RKO (cell line): ENCODE results near the gene TRIB2.
A peak's percentile ranks its signal among the peaks of the same experiment; 100 is the strongest.

Source experiments
- DNase-seq: peaks from one replicate; pipeline ENCODE4 v3.0.0-alpha.2; 2016; ENCODE audit warnings: low spot score

TRIB2 gene

DNA sequence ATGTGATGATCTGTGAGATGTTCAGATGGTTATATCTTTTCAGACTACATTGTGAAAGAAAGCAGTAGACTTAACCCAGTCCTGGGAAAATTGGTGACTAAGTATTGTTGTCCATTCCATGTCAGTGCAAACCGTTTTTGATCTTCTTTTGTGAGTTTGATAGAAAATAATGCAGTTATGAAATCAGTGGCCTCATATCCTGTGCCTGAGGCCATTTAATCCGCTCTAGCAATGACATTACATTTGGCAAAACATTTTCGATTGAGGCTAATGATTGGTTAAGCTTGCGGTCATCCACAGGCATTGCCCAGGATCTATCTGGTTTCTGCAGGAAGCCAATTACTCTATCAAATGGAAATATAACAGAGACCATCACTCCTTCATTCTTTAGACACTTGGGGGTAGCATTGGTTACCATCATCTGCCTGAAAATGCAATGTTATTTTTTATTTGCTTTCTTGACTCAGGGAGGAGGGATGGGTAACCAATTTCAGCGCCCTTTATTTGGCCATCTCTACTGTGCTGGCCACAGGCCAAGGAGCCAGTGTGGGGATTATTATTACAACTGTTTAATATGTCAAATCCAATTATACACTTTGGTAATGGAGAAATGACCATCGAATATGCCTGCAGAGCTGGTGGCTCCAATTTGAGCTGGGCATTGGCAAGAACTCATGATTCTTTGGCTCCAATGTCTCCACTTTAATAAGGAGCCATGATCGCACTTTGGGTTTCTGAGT, 33.6 kb downstream of the TRIB2 start:
- no peak for DNase-seq

DNA sequence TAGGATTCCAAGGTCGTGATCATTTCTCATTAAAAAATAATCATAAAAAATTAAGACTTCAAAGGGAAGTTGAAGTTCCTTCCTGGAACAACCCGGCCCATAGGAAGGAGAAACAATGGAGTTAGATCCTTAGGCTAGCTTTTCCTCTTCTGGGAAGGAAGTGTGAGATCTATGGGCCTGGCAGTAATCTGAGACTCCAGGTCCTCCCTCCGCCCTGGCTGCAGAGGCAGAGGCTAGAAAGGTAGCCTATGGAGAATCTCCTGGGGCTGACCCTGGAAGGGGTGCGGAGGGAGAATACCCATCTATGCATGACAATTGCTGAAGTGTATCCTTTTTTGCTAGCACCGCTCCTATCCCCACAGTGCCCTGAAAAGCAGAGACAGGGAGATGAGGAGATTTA, 37.9 kb downstream of the TRIB2 start:
- no peak for DNase-seq

DNA sequence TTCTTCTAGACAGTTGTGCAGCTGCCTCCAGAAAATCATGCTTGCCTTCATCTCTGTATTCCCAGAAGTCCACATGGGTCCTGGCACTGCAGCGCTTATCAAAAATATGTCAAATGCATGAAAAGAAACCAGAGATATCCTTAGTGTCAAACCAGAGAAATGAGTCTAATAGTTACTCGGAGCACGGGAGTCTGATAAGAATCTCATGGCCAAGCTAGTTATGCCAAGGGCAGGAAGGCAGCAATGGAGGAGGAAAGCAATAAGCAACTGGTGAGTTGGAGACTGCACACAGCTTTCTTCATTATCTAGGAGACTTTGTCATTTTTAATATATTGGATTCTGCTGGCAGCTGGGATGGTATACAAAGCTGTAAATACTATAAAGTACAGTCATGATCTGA, 38.6 kb downstream of the TRIB2 start:
- DNase-seq: no peak

DNA sequence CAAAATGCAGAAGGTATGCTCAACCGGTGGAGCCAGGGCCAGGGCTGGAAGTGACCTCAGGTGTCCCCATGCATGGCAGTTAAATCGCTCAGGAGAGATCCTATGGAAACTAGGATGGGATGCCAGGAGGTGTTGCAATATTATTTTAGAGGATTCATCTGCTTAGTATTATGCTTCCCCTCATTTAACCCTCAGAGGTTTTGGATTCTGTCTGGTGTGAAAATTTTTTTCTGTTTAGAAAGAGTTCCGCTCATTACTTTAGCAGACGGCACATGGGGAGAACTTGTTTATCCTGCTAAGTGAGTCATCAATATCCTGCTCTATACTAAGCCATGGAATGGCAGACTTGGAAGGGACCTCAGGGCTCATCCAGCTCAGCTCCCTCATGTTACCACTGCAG, 42.5 kb downstream of the TRIB2 start:
- no peak for DNase-seq

DNA sequence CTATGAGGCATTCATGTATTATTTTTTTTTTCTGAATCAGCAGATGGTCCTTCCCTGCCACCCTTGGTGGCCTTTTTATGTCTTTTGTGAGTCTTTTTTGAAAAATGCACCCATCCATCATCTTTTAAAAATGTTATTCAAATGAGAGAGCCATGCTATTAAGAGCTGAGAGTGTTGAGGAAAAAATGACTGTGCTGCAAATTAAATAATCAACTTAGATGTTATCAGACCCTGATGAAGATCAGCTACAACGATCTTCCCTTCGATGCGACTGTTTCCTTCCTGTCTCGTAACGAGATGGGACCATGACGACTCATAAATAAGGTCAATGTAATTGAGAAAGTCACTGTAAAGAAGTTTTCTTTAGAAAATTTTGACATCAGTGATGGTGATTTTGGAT, 44.4 kb downstream of the TRIB2 start:
- no peak for DNase-seq

DNA sequence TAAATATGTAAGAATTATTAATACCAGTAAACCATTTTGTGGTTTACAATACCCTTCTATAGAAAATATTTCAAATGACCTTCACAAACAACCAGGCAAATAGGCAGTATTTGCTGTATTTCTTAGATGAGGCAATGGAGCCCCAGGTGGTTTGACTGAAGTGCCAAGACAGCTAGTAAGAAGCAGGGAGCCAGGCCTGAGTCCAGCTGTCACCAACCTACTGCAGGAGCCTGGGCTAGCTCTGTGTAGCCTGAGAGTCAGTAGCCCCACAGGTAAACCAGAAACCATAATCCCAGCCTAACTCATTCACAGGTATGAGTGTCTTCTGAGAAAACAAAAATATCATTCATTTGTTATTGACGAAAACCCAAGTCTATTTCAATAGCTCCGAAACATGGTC, 45.6 kb downstream of the TRIB2 start:
- DNase-seq: no peak

DNA sequence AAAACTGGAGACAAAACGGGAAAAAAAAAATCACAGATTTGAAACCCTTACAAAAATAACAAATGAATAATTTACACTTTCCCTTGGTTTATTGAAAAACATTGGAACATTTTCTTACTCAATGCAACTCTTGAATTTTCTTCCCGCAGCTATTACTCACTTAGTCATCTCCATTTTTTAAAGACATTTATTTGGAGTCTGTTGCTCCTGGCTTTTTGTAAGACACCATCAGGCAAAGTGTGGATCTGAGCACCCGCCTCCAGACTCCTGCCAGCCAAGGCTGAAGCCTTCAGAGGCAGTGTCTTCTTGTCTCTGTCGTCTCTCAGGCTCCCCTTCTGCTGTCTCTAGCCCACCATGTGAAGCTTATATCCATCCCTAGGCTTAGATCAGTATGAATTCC, 46.2 kb downstream of the TRIB2 start:
- DNase-seq: no peak

DNA sequence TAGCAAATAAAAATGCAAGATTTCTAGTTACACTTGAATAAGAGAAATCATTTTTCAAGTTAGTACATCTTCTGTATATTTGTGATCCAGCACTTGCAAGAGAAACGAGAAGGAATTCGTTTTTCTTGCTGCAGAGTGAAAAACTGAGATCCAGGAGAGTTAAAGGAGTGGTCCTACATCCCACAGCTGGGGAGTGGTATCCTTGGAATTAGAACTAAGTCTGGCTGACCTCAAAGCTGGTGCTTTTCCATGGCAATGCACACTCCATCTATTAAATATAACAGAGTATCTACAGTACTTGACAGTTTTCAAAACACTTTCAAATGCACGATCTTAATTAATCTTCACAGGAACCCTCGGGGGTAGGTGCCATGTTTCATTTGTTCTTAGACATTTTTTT, 46.8 kb downstream of the TRIB2 start:
- DNase-seq: no peak

DNA sequence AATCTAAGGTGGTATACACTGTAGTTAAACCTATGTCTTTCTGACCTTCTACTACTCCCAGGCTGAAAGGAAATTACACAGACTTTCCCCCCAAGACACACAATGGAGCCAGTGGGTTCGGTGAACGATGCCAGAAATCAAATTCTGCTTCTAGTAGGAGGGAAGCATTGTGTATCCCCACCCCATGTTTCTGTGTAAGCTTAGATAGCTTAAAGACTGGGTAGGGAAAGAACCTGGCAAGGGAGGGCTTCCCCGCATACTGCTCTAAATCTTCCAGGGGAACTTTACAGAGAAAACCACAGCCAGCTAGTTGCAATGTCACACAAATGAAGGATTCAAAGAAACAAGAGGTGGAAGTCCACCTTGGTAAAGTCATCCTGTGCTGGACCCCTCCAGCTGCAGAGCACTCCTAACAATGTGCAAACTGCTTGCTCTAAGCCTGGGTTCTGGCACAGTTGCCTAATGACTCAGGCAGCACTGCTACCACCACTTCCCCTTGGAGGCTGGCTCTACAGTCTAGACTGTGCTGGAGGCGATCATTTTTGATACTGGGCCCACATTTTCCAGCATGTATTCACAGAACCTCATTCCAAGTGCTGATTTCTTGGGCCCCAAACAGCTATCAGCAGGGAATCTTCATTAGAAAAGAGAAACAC, 47.5 kb downstream of the TRIB2 start:
- DNase-seq: peak; percentile 1

DNA sequence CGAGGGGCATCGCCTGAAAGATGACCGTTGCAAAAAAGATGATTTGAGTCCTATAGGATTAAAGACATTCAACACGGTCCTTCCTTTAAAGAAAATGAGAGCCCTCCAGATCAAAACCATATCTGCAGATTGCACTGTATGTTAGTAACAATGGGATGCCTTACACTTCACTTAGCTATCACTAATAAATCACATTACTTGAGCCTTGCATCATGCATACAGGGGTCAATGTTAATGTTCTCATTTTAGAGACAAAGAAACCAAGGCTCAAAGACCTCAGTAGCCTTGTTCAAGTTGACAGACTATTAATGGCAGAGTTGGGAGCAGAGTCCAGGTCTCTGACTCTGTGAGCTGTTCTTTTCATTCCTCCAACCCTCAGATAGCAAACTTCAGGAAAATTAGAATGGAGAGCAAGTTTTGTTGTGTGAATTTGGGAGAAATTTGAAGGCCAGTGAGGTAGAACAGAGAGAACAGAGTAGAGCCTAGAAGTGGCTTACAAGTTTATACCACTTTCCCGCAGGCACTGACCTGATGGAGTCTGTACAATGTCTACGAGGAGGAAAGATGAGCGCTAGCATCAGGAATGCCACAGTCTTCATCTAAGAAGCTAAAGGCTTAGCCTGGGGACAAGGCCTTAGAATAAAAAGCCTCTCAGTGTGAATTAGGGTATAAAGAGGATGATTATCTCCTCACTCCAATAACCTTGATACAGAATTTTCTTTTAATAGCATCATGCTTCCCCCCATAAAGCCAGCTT, 48.3 kb downstream of the TRIB2 start:
- DNase-seq: no peak

DNA sequence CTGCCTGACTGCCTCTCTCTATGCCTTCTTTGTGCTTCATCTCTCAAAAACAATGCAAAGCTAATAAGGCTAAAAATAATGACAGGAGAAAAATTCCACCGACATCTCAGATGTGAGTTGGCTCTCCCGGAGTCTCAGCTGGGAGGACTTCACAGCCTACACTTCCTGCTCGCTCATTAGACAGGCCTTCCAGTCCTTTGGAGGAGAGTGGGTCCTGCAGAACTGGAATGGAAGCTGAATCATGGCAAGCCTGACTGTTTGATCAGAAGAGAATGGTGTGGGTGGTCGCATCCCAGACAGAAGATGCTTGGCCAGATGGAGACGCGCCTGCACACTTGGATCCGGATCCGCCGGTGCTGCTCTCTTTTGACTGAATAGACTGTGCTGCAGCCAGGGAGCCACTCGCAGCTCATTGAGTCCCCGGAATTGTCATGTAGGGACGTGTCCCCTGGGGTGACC, 49.7 kb downstream of the TRIB2 start:
- no peak for DNase-seq

DNA sequence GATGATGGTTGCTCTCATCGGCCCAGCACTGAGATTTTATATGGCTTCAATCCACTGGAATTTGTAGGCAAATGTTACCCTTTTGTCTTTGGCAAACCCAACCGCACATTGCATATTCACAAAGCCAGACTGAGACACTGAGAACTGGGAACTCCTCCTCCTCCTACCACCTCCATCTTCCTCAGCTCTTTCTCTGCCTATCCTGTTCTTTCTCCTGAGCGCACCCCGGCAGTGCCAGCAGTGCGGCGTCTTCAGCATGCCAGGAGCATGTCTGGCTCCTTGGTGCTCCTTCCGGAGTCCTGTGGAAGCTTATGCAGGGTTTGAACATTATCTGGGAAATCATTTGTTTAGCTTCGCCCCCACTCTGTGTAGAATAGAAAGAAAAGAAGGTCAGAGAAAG, 50.8 kb downstream of the TRIB2 start:
- no peak for DNase-seq

DNA sequence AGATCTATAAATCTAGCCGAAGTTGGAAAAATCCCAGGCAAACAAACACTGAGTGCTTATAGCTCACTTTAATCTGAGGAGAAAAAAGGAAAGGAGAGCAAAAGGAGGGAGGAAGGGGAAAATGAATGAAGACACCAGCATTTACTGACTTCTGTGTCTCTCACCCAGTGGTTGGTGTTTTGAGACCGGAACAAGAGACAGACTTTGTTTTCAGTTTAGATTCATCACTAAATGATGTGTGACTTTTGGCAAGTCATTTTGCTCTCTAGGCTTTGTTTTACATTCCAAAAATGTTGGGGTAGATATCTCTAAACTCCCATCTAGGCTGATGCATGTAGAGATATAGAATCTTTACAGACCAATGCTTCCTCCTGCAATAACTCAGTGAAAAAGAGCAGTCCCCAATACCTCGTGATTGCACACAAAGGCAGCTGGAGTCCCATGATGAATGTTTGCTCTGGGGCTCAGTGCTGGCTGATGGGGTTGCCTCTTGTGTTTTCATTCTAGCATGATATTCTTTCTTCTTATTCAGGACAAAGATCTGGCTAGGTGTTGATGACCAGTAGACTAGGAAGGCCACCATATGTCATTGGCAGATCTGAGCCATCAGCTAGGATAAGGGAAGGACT, 51.4 kb downstream of the TRIB2 start:
- no peak for DNase-seq

DNA sequence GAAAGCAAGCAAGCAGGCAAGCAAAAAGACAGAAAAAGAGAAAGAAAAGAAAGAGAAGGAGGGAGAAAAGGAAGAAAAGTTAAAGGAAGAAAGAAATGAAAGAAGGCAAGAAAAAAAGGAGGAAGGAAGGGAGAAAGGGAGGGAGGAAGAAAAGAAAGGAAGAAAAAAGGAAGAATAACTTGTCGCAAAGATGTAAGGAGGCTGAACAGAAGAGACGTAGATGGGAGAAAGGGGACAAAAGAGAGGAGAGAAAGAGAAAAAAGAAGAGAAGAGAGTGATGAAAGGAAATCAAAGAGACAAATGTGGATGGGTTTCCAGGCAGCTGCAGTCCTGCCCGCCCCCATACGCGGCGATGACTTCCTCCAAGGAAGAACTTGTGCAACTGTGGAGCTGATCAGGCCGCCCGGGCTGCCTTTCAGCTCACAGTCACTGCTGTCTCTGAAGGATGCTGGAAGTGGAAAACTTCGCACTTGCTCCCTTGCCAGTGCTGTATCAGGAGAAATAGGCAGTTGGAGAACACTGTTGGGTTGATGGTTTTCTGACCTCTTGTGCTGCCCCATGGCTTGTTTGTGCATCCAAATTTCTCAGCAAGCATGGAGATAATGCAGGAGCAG, 52.9 kb downstream of the TRIB2 start:
- DNase-seq: no peak

DNA sequence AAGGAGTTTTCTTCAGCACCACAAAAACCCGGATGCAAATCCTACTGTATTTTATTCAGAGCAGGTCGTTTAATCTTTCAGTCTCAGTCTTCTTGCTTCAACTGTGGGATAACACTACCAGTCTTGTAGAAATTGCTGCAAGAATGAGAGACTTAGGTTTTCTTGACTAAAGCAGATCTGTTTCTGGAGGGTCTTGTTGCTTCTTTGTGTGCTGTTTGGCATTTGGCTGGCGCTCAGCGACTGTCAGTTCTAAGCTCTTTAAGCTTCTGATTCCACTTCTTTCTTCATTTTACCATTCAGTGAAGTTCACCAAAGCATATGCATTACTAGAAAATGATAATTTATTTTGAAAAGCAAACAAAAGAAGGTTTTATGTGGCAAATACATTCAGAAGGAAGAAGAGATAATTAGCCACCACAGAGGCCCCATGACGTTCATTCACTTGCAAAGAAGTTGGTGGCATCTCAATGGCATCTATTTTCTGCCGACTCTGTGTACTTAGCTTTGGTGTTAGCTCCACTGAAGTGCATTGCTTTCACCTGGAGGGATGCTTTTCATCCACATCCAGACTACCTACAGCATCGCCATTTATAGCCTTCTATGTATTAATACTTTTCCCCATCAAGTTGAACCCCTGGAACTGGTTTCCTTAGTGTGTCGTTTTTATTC, 53.7 kb downstream of the TRIB2 start:
- no peak for DNase-seq

DNA sequence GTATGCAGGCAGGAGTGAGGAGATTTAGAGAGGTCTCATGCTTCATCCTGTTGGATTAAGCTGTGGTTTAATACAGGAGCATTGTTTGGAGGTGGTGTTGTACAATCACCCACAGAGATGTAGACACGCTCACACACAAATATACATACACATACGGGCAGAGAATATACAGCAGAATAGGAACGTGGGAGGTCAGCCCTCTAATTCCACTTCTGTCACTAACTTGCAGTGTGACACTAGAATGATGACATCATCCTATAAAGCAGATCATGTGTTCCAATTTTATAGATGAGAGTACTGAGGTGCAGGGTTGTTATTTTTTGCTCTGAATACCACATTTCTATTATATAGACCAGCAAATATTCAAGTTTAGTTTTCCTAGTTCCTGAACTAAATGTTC, 54.4 kb downstream of the TRIB2 start:
- DNase-seq: no peak

DNA sequence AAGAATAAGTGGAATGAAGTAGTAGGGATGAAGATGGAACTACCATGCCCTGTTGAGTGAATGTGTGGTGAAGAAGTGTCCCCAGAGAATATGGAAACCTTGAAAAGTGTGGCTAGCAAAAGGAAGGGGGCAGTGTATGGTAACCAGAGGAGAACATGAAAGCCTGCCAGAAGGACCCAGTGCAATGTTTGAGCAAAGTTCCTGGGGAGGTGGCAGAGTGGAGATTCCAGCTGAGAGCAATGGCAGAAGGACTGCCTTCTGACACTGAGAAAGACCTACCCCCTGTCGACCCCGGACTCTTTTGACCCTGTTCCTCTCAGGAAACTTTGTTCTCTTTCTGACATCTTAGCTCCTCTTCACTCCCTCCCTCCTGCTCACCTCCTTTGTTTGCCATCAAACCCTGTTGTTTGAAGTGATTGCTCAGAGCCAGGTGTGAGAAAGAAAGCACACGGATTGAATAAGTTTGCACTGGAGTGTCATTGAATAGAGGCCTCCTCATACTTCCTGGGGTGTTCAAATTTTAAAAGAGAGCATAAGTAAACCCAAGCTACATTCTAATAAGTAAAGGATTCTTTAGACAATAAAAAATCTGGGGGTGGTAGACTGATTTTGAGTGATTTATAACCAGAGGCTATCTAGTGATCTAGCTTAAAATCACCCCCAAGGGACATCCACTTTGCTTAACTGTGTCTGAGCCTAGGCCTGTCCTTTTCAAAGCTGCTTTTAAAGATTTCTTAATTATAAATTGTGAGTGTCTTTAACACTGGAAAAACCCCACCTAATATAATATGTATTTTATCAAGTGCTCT, 57.1 kb downstream of the TRIB2 start:
- DNase-seq: no peak

DNA sequence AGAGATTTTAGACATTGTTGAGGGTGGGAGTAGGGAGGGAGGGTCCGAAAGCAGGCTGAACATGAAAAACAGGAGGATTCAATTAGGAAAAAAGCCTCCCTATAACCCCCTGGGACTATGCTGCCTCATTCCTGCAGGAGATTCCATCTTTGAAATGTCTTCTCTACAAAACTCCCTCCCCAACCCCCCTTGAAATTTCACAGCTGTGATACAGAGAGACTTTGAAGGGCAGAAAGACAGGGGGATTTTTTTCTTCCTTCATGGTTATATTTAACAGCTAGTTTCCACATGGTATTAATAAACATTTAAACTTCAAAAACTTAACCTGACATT, 57.6 kb downstream of the TRIB2 start:
- no peak for DNase-seq

DNA sequence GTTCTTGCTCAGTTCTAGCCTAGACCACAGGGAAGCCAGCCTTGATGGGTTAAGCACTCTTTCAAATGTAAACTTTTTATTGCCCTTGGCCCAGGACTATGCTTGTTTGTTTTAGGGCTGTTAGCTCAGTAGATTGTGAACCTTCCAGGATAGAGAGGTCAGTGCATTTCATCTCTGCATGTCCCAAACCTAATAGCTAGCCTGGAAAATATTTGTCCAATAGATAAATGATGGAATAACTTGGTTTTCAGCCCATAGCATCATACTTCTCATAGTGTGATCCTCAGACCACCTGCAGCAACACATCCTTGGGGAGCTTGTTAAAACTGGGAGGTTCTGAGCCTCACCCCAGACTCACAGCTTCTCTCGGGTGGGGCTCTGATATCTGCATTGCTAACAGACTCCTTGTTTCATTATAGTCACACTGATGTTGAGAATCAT, 59.8 kb downstream of the TRIB2 start:
- no peak for DNase-seq

DNA sequence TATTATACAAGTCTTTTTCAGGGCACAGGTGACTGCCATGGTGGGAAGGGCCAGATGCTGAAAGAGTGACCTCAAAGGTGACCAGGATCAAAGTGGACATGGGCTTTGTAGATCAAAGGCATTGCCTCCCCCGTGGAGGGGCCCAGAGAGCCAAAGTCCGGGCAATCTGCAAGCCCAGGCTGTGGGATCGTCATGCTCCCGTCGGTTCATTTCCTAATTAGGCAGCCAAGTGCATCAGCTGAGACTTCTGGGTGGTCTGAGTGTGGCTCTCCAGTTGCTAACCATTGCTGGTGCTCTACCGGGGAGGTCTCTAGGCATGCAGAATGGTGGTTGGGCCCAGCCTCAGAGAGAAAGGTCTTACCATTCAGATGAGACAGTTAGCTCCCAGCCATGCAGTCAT, 61.6 kb downstream of the TRIB2 start:
- DNase-seq: no peak
